ENCODE data around the gene KCNQ2.
"Not testable (repeated sequence)": the region's sequence is repeated elsewhere in the genome, so short reads cannot be mapped to it uniquely, and the experiment has no call there.

Gene KCNQ2

DNA sequence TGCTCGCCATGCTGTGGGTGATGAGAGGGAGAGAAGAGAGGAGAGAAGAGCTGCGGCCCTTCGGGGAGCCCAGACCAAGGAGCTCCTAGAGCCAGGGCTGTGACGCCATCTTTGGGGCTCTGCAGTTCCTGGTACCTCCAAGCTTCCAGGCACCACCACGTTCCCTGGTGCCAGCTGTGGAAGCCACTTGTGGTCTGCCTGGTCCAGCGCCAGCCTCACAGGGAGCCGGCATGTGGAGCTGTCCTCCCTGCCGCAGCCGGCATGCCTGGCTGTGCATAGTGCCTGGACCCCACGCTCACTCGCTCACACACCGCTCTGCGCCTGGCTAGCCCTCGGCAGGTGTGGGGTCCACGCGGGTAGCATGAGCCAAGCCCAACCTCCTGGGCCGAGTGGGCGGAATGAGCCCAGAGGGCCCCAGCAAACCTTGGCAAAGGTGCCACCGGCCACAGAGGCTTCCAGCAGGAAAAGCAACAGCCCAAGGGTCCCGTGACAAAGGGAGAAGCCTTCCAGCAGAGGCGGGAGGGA is 92.0 kb downstream of the KCNQ2 start:
- no peak for DNase-seq

DNA sequence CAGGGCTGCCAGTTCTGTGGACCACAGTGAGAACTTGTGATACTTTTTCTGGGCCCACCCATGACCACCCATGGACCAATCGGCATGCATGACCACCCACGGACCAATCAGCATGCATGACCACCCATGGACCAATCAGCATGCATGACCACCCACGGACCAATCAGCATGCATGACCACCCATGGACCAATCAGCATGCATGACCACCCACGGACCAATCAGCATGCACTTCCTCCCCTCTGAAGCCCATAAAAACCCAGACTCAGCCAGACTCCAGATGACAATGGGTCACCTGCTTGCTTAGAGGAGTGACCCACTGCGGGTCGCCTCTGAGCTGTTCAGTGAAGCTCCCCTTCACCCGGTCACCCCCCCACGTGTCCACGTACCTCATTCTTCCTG is 92.6 kb downstream of the KCNQ2 start:
- DNase-seq = not testable (repeated sequence)

GRCh38 chr20:63379296-63379695 is 93.2 kb downstream of the KCNQ2 start:
- DNase-seq = no peak

DNA sequence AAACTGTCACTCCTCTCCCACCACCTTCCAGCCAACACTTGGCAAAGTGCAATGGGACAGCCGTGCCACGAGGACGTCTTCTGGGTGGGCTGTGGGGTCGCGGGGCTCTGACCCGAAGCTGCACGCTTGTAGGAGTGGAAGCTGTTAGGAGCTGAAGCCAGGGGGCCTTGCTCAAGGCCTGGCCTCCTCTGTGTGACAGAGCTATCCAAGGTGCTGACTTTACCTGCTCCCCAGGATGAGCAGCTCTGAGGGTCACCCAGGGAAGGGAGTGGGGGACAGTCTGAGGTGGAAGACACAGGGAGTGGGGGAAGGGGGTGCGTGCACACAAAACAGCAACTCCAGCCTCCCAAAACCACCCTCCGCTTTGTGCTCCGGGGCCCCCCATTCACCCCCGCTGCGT is 93.8 kb downstream of the KCNQ2 start:
- no peak for DNase-seq

GRCh38 chr20:63377951-63378381 is 94.5 kb downstream of the KCNQ2 start:
- DNase-seq = no peak

- DNase-seq = no peak
These were observed 95.1 kb downstream of the KCNQ2 start for GRCh38 chr20:63377256-63377941.

DNA sequence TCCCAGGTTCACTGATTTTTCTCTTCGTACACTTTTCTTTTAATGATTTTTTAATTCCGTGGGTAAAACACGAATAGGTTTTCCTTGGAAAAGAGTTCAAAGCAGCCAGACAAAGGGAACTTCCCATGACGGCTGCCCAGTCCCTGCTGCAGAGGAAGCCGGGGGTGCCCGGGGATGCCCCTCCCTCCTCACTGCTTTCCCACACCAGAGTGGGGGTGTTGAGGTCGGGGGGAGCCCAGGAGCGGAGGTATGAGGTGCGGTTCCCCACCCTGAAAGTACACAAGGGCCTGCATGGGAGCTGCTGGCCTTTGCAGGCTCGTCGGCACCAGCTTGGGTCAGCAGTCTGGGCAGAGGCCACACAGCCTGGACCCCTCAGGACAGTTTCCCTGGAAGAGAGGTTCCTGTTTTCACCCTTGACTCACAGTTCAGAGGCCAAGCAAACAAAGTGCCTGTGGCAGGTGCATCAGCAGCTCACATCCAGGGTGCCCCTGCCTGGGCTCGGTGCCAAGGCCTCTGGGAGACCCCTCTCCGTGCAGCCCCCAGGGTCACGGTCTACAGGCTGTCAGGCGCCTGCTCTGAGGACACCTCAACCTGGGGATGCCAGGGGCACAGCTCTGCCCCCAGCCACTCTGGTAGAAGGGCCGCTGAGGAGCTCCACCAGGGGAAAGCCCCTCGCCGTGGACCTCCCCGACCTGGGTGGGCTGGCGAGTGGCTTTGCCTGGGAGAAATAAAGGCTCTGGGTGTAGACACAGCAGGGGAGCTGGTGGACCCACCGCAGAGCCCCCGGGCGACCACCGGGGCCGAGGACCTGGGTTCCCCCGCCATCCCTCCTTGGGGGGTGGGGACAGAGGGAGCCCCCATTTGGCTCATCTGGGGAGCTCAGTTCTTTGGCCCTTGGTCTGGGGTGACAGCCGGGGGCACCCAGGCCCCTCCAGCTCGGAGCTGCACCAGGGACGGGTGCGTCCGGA is 95.9 kb downstream of the KCNQ2 start:
- no peak for DNase-seq

DNA sequence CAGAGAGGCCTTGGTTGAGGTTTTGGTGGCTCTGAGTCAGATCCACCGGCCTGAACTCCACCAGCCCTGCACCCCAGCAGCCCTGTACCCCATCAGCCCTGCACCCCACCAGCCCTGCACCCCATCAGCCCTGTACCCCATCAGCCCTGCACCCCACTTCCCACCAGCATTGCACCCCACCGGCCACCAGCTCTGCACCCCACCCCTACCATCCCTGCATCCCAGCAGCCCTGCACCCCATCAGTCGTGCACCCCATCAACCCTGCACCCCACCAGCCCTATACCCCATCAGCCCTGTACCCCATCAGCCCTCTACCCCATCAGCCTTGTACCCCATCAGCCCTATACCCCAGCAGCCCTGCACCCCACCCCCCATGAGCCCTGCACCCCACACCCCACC is 97.0 kb downstream of the KCNQ2 start:
- no peak for DNase-seq

DNA sequence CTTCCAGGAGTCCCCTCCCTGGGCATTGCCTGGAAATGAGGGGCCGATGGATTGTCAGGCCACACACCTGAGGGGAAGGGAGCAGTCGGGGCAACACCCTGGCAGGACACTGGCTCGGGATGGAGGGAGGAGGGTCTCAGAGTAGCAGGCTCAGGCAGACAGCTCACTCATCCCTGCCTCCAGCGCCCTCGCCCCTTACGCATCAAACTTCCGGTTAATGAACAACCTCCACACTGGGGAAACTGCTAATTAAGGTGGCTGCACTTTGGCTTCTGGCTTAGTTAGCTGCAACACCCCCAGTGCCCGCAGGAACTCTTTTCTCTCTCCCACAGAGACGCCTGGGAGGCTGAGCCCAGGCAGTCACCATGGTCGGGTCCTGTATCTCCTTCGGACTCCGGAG is 98.0 kb downstream of the KCNQ2 start:
- DNase-seq = no peak

DNA sequence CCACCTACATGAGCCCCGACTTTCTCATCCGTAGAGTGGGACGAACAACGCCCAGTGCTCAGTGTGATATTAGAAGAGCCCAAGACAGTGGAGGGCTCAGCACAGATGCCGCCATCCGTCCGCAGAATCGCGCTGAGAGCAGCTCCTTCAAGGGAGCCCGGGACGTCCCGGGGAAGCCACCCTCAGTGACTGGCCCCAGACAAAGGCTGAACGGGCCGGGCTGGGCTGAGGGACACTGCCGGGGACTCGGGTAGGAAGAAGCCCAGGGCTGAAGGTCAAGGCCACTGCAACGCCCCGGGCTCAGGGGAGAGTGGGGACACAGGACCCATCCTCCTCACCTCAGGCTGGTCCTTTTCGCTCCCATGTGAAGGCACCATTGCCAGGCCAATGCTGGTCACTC is 98.5 kb downstream of the KCNQ2 start:
- no peak for DNase-seq

DNA sequence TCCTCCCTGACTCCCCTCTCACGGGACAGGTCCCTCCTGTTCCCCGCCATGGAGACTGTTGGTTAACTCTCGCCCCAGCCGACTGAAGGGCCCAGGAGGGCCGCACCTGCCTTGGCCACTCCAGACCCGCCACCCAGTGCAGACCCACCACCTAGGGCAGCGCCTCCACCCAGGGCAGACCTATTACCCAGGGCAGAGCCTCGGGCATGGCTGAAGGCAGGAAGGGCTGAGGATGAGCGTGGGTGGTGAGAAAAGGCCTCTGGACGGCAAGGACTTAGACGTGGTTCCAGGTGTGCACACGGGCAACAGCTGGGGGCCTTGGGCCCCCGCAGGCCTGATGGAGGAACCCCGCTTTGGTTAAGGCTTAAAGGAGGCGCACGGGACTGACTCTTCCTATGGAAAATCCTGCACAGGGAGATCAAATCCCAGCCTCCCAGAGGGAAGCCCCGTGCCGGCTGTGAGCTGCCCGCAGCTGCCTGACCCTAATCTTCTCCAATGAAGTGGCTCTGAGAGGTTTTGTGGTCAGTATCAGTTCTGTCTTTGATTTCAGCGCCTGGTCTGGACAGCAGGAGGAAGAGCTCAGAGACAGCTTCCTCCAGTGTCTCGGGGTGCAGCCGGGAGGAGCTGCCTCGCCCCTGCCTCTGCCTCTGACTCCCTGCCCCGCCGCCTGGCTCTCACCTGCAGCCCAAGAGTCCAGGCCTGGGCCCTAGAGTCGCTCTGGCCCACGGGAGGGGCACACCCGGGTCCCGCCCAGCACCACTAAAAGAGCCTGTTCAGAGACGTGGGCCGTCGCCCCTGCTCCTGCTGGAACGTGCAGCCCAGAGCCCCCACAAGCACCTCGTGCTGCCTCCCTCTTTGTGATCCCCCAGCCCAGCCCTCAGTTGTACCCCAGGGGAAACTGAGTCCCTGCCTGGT is 99.2 kb downstream of the KCNQ2 start:
- no peak for DNase-seq

DNA sequence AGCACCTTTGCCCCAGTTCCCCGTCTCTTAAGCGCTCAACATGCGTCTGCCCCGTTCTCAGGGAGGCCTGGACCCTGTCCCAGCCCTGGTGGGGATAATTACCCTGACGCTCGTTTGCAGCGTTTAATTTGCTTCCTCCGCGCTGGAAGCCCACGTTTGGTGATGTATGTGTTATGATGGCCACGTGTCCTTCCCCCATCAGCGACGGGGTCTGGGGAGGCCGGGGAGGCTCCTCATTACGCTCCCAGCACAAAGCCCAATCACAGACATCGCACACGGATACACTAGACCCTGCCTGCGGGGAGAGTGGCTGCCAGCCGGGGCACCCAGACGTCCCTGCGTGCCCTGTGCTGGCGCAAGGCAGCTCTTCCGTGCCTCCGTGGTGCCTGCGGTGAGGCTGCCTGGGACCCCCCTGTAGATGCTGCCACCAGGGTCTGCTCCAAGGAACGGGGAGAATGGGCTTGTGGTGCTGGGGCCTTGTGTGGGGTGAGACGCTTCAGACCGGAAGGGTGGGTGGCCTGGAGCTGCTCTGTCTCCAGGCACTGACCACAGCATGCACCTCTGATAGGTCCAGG is 101.1 kb downstream of the KCNQ2 start:
- DNase-seq = no peak

- no peak for DNase-seq
These were observed 101.8 kb downstream of the KCNQ2 start for GRCh38 chr20:63370618-63371187.

- no peak for DNase-seq
These were observed 102.5 kb downstream of the KCNQ2 start for GRCh38 chr20:63369724-63370617.

DNA sequence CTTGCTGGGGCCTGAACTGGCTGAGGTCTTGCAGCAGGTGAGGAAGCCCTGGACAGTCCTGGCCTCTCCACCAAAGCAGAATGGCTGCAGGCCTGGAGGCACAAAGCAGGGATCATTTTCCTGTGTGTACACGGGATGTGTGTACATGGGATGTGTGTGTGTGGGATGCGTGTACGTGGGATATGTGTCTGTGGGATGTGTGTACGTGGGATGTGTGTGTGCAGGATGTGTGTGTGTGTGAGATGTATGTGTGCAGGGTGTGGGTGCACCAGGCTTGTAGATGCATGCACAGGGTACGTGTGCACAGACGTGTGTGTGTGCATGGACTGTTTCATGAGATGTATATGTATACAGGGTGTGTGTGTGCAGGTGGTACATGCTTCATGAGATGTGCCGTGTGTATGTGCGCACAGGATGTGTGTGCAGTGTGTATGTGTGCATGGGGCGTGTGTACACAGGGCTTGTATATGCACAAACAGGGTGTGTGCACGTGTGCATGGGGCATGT is 103.4 kb downstream of the KCNQ2 start:
- no peak for DNase-seq

DNA sequence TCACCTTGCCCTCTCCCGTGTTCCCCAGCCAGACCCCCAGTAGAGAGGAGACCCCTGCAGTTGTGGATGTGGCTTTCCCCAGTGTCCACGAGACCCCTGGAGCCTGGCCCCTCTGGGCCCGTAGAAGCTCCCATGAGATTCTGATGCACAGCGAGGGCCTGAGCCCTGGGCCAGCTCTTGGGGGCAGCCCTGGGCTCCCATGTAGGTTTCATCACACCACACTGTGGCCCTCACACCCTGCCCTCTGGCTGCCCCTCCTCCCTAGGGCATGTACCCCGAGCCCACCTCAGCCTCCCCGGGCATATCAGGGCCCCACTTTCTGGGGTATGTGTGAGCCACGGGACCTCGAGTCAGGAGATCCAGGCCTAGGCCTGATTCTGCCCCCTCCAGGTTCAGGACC is 104.3 kb downstream of the KCNQ2 start:
- no peak for DNase-seq

GRCh38 chr20:63367446-63368055 is 104.9 kb downstream of the KCNQ2 start:
- DNase-seq = no peak

DNA sequence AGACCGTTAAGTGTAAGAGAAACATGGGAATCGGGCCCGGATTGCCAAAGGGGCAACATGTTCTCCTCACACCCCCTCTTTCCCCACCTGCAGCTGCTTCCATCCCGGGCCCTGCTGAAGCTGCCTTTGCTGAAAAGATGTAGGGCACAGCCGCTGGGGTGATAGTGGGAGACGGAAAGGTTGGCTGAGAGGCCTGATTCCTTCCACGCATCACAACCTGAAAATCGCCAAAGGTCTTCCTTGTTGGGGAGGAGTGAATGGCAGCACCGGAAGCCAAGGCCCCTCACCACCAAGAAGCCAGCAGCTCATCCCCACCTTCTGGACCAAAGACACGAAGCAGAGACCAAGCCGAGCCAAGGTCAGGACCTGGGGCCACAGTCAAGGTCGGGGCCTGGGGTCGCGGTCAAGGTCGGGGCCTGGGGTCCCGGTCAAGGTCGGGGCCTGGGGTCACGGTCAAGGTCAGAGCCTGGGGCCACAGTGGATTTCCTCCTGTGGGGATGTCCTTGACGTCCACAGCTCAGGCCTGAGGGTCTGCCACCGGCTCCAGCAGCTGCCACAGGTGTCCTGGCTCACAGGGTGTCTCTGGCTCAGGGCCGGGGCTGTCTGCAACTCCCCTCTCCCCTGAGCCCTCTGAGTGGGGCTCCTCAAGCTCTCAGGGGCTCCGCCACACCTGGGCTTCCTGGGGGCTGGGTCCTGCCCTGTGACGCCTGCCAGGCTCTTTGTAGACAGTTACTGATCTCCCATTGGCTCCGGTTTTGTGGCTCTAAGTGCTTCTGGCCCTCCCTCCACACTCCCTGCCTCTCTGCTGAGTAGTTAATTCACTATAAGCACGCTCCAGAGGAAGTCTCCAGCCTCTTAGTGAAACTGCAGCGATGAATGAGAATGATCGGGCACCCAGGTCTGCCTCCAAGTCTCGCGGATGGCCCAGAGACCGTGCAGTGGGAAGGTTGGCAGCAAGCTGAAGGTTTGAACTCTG is 105.8 kb downstream of the KCNQ2 start:
- DNase-seq = no peak

Measured in right forelimb (tissue), 1 donor.